Activated CD8-positive, alpha-beta memory T cell treated with anti-CD3 and anti-CD28 coated beads, Interleukin-2, amount 50 U/mL, for 24 hours (primary cell): ENCODE results near the gene TMEM222.

Source experiments
- DNase-seq: peaks from one replicate; pipeline ENCODE4 v3.0.0-alpha.2; 2020; ENCODE audit errors: extremely low read depth

TMEM222 gene

GRCh38 chr1:27359822-27360158, 37.8 kb downstream of the TMEM222 start:
- DNase-seq: no peak

GRCh38 chr1:27360159-27361043, 38.4 kb downstream of the TMEM222 start:
- DNase-seq: no peak

GRCh38 chr1:27361044-27361402, 39.1 kb downstream of the TMEM222 start:
- no peak for DNase-seq

GRCh38 chr1:27361553-27361952, 39.6 kb downstream of the TMEM222 start:
- no peak for DNase-seq

GRCh38 chr1:27363766-27364695, 42.1 kb downstream of the TMEM222 start:
- no peak for DNase-seq

GRCh38 chr1:27364696-27365371, 42.9 kb downstream of the TMEM222 start:
- DNase-seq: no peak

- peak; percentile 58 for DNase-seq
These were observed 43.6 kb downstream of the TMEM222 start for GRCh38 chr1:27365372-27366112.

GRCh38 chr1:27366113-27366410, 44.1 kb downstream of the TMEM222 start:
- DNase-seq: peak; percentile 63

- DNase-seq: no peak
These were observed 44.6 kb downstream of the TMEM222 start, which contains the start of gene MAP3K6 for GRCh38 chr1:27366411-27367159. MAP3K6 (minus strand) TSS chr1:27366961; CDS start chr1:27366597, 364 bp downstream.

GRCh38 chr1:27367160-27367650, 45.2 kb downstream of the TMEM222 start:
- no peak for DNase-seq

- no peak for DNase-seq
These were observed 47.1 kb downstream of the TMEM222 start for GRCh38 chr1:27368869-27369582.

- no peak for DNase-seq
These were observed 50.3 kb downstream of the TMEM222 start for GRCh38 chr1:27372022-27372807.

GRCh38 chr1:27372808-27373690, 51.1 kb downstream of the TMEM222 start:
- no peak for DNase-seq

- no peak for DNase-seq
These were observed 52.6 kb downstream of the TMEM222 start, which contains the start of gene FCN3 for GRCh38 chr1:27374362-27375086. FCN3 (minus strand) TSS chr1:27374824; CDS start chr1:27374818, 6 bp downstream.

- no peak for DNase-seq
These were observed 56.0 kb downstream of the TMEM222 start for GRCh38 chr1:27377760-27378495.

GRCh38 chr1:27379564-27380122, 57.7 kb downstream of the TMEM222 start:
- DNase-seq: no peak
